Thymus (tissue), 11 donors: ENCODE measurements around the gene MGMT. TPM values are rescaled to one million over a fixed set of nuclear protein-coding genes. Genes with fewer than 3 reads are reported as not detected.

Source experiments
- DNase-seq, 9 donors: peaks; one replicate each; pipeline ENCODE4 v3.0.0-alpha.2; 2013; ENCODE audit warnings: low spot score in 9 of 9, low read depth in 6 of 9, missing footprints in 1 of 9
- H3K27ac ChIP-seq, 2 donors: one replicate each; pipeline ENCODE4 v1.5.1; 2013; ENCODE audit warnings: control low read depth in 1 of 2, low read depth in 1 of 2, low read length in 1 of 2, mild to moderate bottlenecking in 1 of 2, moderate library complexity in 1 of 2
- H3K27me3 ChIP-seq, 2 donors: one replicate each; pipeline ENCODE4 v1.5.1; 2013; ENCODE audit warnings: low read length in 1 of 2; ENCODE audit not compliant: control insufficient read depth in 2 of 2, insufficient read depth in 1 of 2
- H3K36me3 ChIP-seq, 2 donors: one replicate each; pipeline ENCODE4 v1.5.1; 2013; ENCODE audit warnings: low read length in 1 of 2, mild to moderate bottlenecking in 1 of 2, moderate library complexity in 1 of 2; ENCODE audit not compliant: control insufficient read depth in 2 of 2, insufficient read depth in 2 of 2
- H3K4me1 ChIP-seq, 2 donors: one replicate each; pipeline ENCODE4 v1.5.1; 2013; ENCODE audit warnings: low read length in 2 of 2; ENCODE audit not compliant: control insufficient read depth in 2 of 2, insufficient read depth in 2 of 2
- H3K4me3 ChIP-seq, 2 donors: one replicate each; pipeline ENCODE4 v1.5.1; 2013; ENCODE audit warnings: low read length in 2 of 2, control low read depth in 1 of 2, mild to moderate bottlenecking in 1 of 2
- H3K9me3 ChIP-seq, 2 donors: one replicate each; pipeline ENCODE4 v1.5.1; 2013; ENCODE audit warnings: low read length in 1 of 2, mild to moderate bottlenecking in 1 of 2; ENCODE audit not compliant: control insufficient read depth in 2 of 2, insufficient read depth in 1 of 2
- WGBS: extraction: QIAGEN DNeasy Blood & Tissue Kit; methylation state at CpG from one replicate; pipeline ENCODE4 v1.1.7; 2013; 5-methylcytosine and 5-hydroxymethylcytosine counted together
- polyA plus RNA-seq: library from polyadenylated mRNA; stranded (reverse); fragments of 200-250 nt; gene quantifications from one replicate; pipeline ENCODE4 v1.2.3, GENCODE V29; 2013
- total RNA-seq: library from RNA; stranded (reverse); fragments of 120-200 nt; gene quantifications from one replicate; pipeline ENCODE4 v1.2.4, GENCODE V29; 2013
- donor health status: healthy.

The MGMT gene
- total and polyA plus RNA-seq, 2 donors, result 20.9 to 42.4 TPM

GRCh38 chr10:129536336-129536735, 69.3 kb downstream of the MGMT start:
- Histone ChIP-seq H3K9me3 (no peaks in the 10 kb centered on the region), H3K27ac (no peak overlapping the region), H3K4me1 (peaks cover 5 to 19% of the 10 kb centered on the region in 2 donors), H3K4me3 (no peak overlapping the region), H3K36me3 (peaks cover 0 to 2% of the 10 kb centered on the region in 2 donors), H3K27me3 (no peaks in the 10 kb centered on the region)
- 98% methylated on average over 16 of the region's 16 CpGs for WGBS
- no peak for DNase-seq

DNA sequence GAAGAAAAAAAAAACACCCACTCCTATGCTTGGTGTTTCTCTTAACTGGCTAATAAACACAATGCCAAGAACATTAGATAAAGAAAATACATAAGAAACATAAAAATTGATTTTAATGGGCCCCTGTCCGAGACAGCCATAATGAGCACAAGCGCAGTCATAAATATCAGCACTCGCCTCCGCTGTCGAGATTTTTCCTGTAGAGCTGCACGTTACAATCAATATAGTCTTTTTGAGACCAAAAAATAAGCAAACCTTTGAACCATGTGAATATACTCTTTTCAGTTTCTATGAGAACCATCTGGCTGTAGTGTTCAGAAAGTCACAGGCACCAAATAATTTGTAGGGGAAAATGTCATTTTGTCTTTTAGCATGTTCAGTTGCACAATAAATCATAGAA, 70.1 kb downstream of the MGMT start:
- H3K4me1 ChIP-seq, result peaks cover 5 to 15% of the 10 kb centered on the region in 2 donors
- no peak overlapping the region for H3K27ac ChIP-seq
- H3K4me3 ChIP-seq, result no peak overlapping the region
- H3K27me3 ChIP-seq, result no peaks in the 10 kb centered on the region
- peaks cover 0 to 2% of the 10 kb centered on the region in 2 donors for H3K36me3 ChIP-seq
- H3K9me3 ChIP-seq, result no peaks in the 10 kb centered on the region
- WGBS, result 99% methylated on average over 6 of the region's 6 CpGs
- no peak for DNase-seq

- no peak for DNase-seq
- Histone ChIP-seq H3K36me3 (peaks cover 0 to 2% of the 10 kb centered on the region in 2 donors), H3K4me3 (no peak overlapping the region), H3K27ac (no peak overlapping the region), H3K9me3 (no peaks in the 10 kb centered on the region), H3K4me1 (peaks cover 0 to 4% of the 10 kb centered on the region in 2 donors), H3K27me3 (no peaks in the 10 kb centered on the region)
- 75% methylated on average over 2 of the region's 2 CpGs for WGBS
Observed at GRCh38 chr10:129538236-129538635, 71.2 kb downstream of the MGMT start.

DNA sequence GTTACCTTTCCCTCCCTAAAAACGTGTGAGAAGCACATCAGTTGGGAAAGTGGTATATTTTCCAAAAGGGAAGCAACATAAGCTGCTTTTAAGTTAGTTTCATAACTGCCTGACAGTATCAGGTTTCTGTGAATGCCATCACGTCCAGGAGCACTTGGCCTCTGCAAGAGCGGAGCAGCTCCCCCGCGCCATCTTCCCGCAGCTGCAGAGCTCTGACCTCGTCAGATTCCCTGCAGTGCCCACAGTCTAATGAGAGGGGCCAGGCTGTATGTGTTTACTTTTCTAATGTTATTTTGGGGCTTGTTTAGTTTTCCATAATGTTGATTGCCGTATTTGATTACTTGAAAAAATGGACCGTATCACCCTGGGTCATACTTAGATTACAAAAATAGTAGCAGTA, 74.2 kb downstream of the MGMT start:
- peaks cover 0 to 8% of the 10 kb centered on the region in 2 donors for H3K4me1 ChIP-seq
- 94% methylated on average over 9 of the region's 9 CpGs for WGBS
- DNase-seq, result no peak

GRCh38 chr10:129541748-129542487, 74.9 kb downstream of the MGMT start:
- WGBS, result 99% methylated on average over 21 of the region's 21 CpGs
- DNase-seq, result no peak
- H3K4me1 ChIP-seq, result peaks cover 0 to 8% of the 10 kb centered on the region in 2 donors
- H3K9me3 ChIP-seq, result no peaks in the 10 kb centered on the region
- H3K27ac ChIP-seq, result no peak overlapping the region
- H3K36me3 ChIP-seq, result no peaks in the 10 kb centered on the region
- H3K4me3 ChIP-seq, result no peak overlapping the region
- H3K27me3 ChIP-seq, result no peaks in the 10 kb centered on the region

More for the DNA sequence above, 74.2 kb downstream of the MGMT start:
- H3K9me3 ChIP-seq, result no peaks in the 10 kb centered on the region
- peaks cover 0 to 2% of the 10 kb centered on the region in 2 donors for H3K36me3 ChIP-seq
- H3K4me3 ChIP-seq, result no peak overlapping the region
- H3K27ac ChIP-seq, result no peak overlapping the region
- H3K27me3 ChIP-seq, result no peaks in the 10 kb centered on the region

- Histone ChIP-seq H3K27me3 (no peaks in the 10 kb centered on the region), H3K9me3 (no peaks in the 10 kb centered on the region), H3K36me3 (no peaks in the 10 kb centered on the region), H3K4me3 (no peak overlapping the region), H3K4me1 (peaks cover 0 to 12% of the 10 kb centered on the region in 2 donors), H3K27ac (no peak overlapping the region)
- 96% methylated on average over 10 of the region's 10 CpGs for WGBS
- no peak for DNase-seq
Observed at GRCh38 chr10:129542589-129542988, 75.5 kb downstream of the MGMT start.

- H3K9me3 ChIP-seq, result no peaks in the 10 kb centered on the region
- no peaks in the 10 kb centered on the region for H3K36me3 ChIP-seq
- no peak overlapping the region for H3K4me3 ChIP-seq
- peak overlapping the region in 1 of 2 donors; percentile 47 for H3K27ac ChIP-seq
- no peaks in the 10 kb centered on the region for H3K27me3 ChIP-seq
- WGBS, result 96% methylated on average over 23 of the region's 23 CpGs
- DNase-seq, result no peak
- H3K4me1 ChIP-seq, result peaks cover 0 to 12% of the 10 kb centered on the region in 2 donors
Observed at GRCh38 chr10:129544205-129545202, 77.5 kb downstream of the MGMT start.

- 89% methylated on average over 8 of the region's 8 CpGs for WGBS
Observed at GRCh38 chr10:129545261-129545660, 78.2 kb downstream of the MGMT start.

DNA sequence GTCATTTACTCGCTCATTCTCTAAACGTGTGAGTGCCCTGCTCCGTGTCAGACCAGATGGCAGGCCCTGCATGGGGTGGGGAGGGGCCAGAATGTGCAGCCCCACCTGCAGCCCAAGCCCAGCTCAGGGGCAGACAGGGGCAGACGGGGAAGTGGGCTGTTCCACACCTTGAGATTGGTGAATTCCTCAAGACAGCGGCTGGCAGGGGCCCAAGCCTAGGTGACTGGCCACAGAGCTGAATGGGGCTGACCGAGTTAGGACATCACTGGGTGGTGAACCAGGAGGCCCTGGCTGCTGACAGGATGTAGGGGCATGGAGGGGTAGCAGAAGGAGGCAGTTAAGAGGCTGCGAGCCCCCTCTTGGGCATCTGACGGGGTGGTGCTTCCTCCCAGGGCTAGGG, 79.1 kb downstream of the MGMT start:
- no peak overlapping the region for H3K27ac ChIP-seq
- H3K27me3 ChIP-seq, result no peaks in the 10 kb centered on the region
- H3K4me1 ChIP-seq, result peaks cover 0 to 9% of the 10 kb centered on the region in 2 donors
- no peaks in the 10 kb centered on the region for H3K9me3 ChIP-seq
- no peak for DNase-seq
- no peak overlapping the region for H3K4me3 ChIP-seq
- no peaks in the 10 kb centered on the region for H3K36me3 ChIP-seq
- 46% methylated on average over 8 of the region's 8 CpGs for WGBS

More at GRCh38 chr10:129545261-129545660, 78.2 kb downstream of the MGMT start:
- Histone ChIP-seq H3K36me3 (no peaks in the 10 kb centered on the region), H3K27me3 (no peaks in the 10 kb centered on the region), H3K4me3 (no peak overlapping the region), H3K9me3 (no peaks in the 10 kb centered on the region), H3K4me1 (peaks cover 0 to 12% of the 10 kb centered on the region in 2 donors), H3K27ac (no peak overlapping the region)
- no peak for DNase-seq
